Kidney epithelial cell (primary cell): ENCODE measurements around the gene STXBP6. TPM values are rescaled to one million over a fixed set of nuclear protein-coding genes. Genes with fewer than 3 reads are reported as not detected.

Experiments used
- DNase-seq: peaks from one replicate; pipeline ENCODE4 v3.0.0-alpha.2; 2010; ENCODE audit warnings: low read depth
- H3K27me3 ChIP-seq: 2 replicates; pipeline ENCODE4 v1.6.0; 2011; ENCODE audit warnings: low read length; ENCODE audit not compliant: control insufficient read depth, insufficient read depth
- H3K36me3 ChIP-seq: 2 replicates; pipeline ENCODE4 v1.5.1; 2011; ENCODE audit warnings: low read length; ENCODE audit not compliant: control insufficient read depth, insufficient read depth
- H3K4me3 ChIP-seq: 2 replicates; pipeline ENCODE4 v1.5.1; 2011; ENCODE audit warnings: low read depth, mild to moderate bottlenecking, control low read depth, low read length
- CTCF ChIP-seq: IDR thresholded peaks from 2 replicates; pipeline ENCODE4 v1.5.1; 2011; ENCODE audit warnings: mild to moderate bottlenecking, moderate library complexity, low read length, control low read depth, inconsistent platforms; ENCODE audit not compliant: insufficient read depth, poor library complexity, severe bottlenecking
- total RNA-seq: library from RNA; depleted of rRNA; stranded (reverse); fragments of >200 nt; gene quantifications from 2 replicates; pipeline ENCODE4 v1.2.3, GENCODE V29; 2015

The STXBP6 gene
- total RNA-seq, 1 donor from 2014 or later: 0.38 TPM

GRCh38 chr14:25050269-25051150 lies 563 bp upstream of the STXBP6 start:
- no peak for TF ChIP-seq CTCF
- DNase-seq: no peak
- Histone ChIP-seq H3K27me3 (peaks cover 19% of the 10 kb centered on the region), H3K36me3 (no peaks in the 10 kb centered on the region), H3K4me3 (peak overlapping the region; percentile 33)

GRCh38 chr14:25049093-25049567 lies 817 bp downstream of the STXBP6 start:
- H3K36me3 ChIP-seq: no peaks in the 10 kb centered on the region
- peaks cover 19% of the 10 kb centered on the region for H3K27me3 ChIP-seq
- peak overlapping the region; percentile 33 for H3K4me3 ChIP-seq
- DNase-seq: no peak
- no peak for TF ChIP-seq CTCF

- no peak for TF ChIP-seq CTCF
- no peak for DNase-seq
- Histone ChIP-seq H3K36me3 (no peaks in the 10 kb centered on the region), H3K4me3 (no peak overlapping the region), H3K27me3 (peaks cover 19% of the 10 kb centered on the region)
These were observed 1.6 kb downstream of the STXBP6 start for GRCh38 chr14:25048170-25049016.

GRCh38 chr14:25046301-25046943 lies 3.5 kb downstream of the STXBP6 start:
- Histone ChIP-seq H3K27me3 (peaks cover 19% of the 10 kb centered on the region), H3K4me3 (no peak overlapping the region), H3K36me3 (no peaks in the 10 kb centered on the region)
- no peak for TF ChIP-seq CTCF
- no peak for DNase-seq

GRCh38 chr14:25044106-25044698 lies 5.7 kb downstream of the STXBP6 start:
- Histone ChIP-seq H3K36me3 (no peaks in the 10 kb centered on the region), H3K27me3 (peaks cover 14% of the 10 kb centered on the region), H3K4me3 (no peak overlapping the region)
- TF ChIP-seq CTCF: no peak
- no peak for DNase-seq
